Spleen (tissue), 11 donors: ENCODE results near the gene CDH18. TPM values are rescaled to one million over a fixed set of nuclear protein-coding genes. Genes with fewer than 3 reads are reported as not detected.

Source experiments
- DNase-seq: peaks from one replicate; pipeline ENCODE4 v3.0.0-alpha.2; 2020
- H3K27ac ChIP-seq, 8 donors: fragments of 200-600 bp; sonication (generic) in 7 of 8; 1 replicate in 4 of 8; 2 replicates in 4 of 8; pipeline versions ENCODE4 v1.5.0 to v1.8.0; 2016 to 2021; ENCODE audit warnings: inconsistent platforms in 4 of 8, mild to moderate bottlenecking in 4 of 8, moderate library complexity in 1 of 8
- H3K27me3 ChIP-seq, 7 donors: fragments of 200-600 bp; sonication (generic) in 6 of 7; replicated peaks in 1 of 7; 1 replicate in 4 of 7; 2 replicates in 3 of 7; pipeline versions ENCODE4 v1.5.0 to v1.8.0; 2016 to 2021; ENCODE audit warnings: inconsistent platforms in 3 of 7, mild to moderate bottlenecking in 1 of 7
- H3K36me3 ChIP-seq, 6 donors: fragments of 200-600 bp; sonication (generic) in 5 of 6; 1 replicate in 4 of 6; 2 replicates in 2 of 6; pipeline versions ENCODE4 v1.5.0 to v1.8.0; 2016 to 2021; ENCODE audit warnings: inconsistent platforms in 2 of 6
- H3K4me1 ChIP-seq, 6 donors: fragments of 200-600 bp; sonication (generic) in 5 of 6; 1 replicate in 3 of 6; 2 replicates in 3 of 6; pipeline versions ENCODE4 v1.5.0 to v1.8.0; 2016 to 2021; ENCODE audit warnings: inconsistent platforms in 3 of 6
- H3K4me3 ChIP-seq, 8 donors: fragments of 200-600 bp; sonication (generic) in 7 of 8; 1 replicate in 4 of 8; 2 replicates in 4 of 8; pipeline versions ENCODE4 v1.5.0 to v1.8.0; 2016 to 2021; ENCODE audit warnings: inconsistent platforms in 4 of 8, mild to moderate bottlenecking in 4 of 8, moderate library complexity in 2 of 8
- H3K9me3 ChIP-seq, 8 donors: fragments of 200-600 bp; sonication (generic) in 7 of 8; 1 replicate in 4 of 8; 2 replicates in 4 of 8; pipeline versions ENCODE4 v1.5.0 to v1.8.0; 2016 to 2021; ENCODE audit warnings: inconsistent platforms in 4 of 8
- POLR2A ChIP-seq, 3 donors: fragments of 450-650 bp; IDR thresholded peaks; one replicate each; pipeline ENCODE4 v1.5.1; 2017; ENCODE audit warnings: antibody characterized with exemption in 3 of 3, mild to moderate bottlenecking in 1 of 3
- POLR2AphosphoS5 ChIP-seq, 3 donors: sonication (generic); formaldehyde crosslinking; IDR thresholded peaks; one replicate each; pipeline ENCODE4 v1.5.1; 2017; ENCODE audit warnings: antibody characterized with exemption in 3 of 3
- WGBS, 5 donors: extraction: QIAGEN DNeasy Blood & Tissue Kit in 3 of 5; methylation state at CpG; one replicate each; pipeline versions ENCODE4 v1.1.5 to v1.1.7; 2013 to 2018; 5-methylcytosine and 5-hydroxymethylcytosine counted together
- intact Hi-C: fragments of 100-400 bp; cut with DNase I; formaldehyde crosslinking; loops from one replicate; pipeline ENCODE4 v1.15.0; 2023; ENCODE audit warnings: low total_unique reads
- polyA plus RNA-seq, 3 donors: library from polyadenylated mRNA; stranded (reverse); fragments of 200-250 nt; gene quantifications; one replicate each; pipeline ENCODE4 v1.2.1, GENCODE V29; 2013
- total RNA-seq, 7 donors: library from RNA; depleted of rRNA in 3 of 7; stranded (reverse); fragments of >200 nt in 3 of 7; fragmentation: NEBNext Ultra II Directional in 4 of 7; extraction: Animal tissue kit (Norgen Biotek cat#: 25700) in 4 of 7; gene quantifications; one replicate each; pipeline versions ENCODE4 v1.1.0 to v1.2.1, GENCODE V29; 2016 to 2021
- TF ChIP-seq, protein P1 (sequence below), 11 experiments: fragments of 200-600 bp in 7 of 11; fragments of 450-650 bp in 4 of 11; sonication (generic) in 4 of 11; IDR thresholded peaks in 8 of 11; conservative IDR thresholded peaks in 3 of 11; 1 replicate in 7 of 11; 2 replicates in 4 of 11; pipeline versions ENCODE4 v1.4.0 to v1.8.0; 2016 to 2021; ENCODE audit warnings: antibody characterized with exemption in 11 of 11, inconsistent platforms in 4 of 11, mild to moderate bottlenecking in 1 of 11
- donor health status: healthy with polysubstance abuse.
- donor health status: DM: no; HTN: no; CAD: no; lungs with moderate emphysema.
- donor health status: DM: no; HTN: no; CAD: no.
- donor health status: Bipolar disorder and iron deficiency.
- donor health status: healthy.
- donor health status: DM: no; HTN: no; CAD: no.
- donor health status: DM: yes; HTN: yes; CAD: no.

Gene CDH18
- total and polyA plus RNA-seq, 10 donors = 0.26 TPM; not detected in 9

DNA sequence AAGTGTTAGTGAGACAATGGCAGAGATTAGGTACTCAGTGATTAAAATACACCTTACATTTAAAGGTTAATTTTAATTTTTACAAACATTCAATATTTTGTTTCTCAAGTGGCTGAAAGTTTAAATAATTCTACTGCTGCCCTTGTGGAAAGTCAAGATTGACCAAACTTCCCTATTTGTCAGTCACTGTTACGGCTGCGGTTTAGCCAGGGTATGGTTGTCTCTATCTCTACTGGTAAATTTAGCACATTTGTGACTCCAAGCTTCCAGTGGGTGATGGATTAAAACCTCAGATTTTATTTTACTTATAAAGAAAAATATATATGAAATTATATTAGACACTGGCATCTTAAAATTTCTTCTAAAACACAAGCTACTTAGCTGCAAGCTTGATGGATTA is 368.4 kb downstream of the CDH18 start:
- 37 to 61% (median 45%) methylated on average over 2 of the region's 2 CpGs for WGBS, 5 donors
- Histone ChIP-seq H3K9me3 (no peaks in the 10 kb centered on the region), H3K27me3 (no peaks in the 10 kb centered on the region), H3K4me1 (no peaks in the 10 kb centered on the region), H3K4me3 (no peak overlapping the region), H3K36me3 (no peaks in the 10 kb centered on the region), H3K27ac (no peak overlapping the region)
- DNase-seq = no peak
- TF ChIP-seq, protein P1, sequence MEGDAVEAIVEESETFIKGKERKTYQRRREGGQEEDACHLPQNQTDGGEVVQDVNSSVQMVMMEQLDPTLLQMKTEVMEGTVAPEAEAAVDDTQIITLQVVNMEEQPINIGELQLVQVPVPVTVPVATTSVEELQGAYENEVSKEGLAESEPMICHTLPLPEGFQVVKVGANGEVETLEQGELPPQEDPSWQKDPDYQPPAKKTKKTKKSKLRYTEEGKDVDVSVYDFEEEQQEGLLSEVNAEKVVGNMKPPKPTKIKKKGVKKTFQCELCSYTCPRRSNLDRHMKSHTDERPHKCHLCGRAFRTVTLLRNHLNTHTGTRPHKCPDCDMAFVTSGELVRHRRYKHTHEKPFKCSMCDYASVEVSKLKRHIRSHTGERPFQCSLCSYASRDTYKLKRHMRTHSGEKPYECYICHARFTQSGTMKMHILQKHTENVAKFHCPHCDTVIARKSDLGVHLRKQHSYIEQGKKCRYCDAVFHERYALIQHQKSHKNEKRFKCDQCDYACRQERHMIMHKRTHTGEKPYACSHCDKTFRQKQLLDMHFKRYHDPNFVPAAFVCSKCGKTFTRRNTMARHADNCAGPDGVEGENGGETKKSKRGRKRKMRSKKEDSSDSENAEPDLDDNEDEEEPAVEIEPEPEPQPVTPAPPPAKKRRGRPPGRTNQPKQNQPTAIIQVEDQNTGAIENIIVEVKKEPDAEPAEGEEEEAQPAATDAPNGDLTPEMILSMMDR (IDR thresholded peaks at IDR 0.05 in 8 of 11, conservative IDR thresholded peaks at IDR 0.05 in 3 of 11) = no peak
- TF ChIP-seq POLR2A (IDR thresholded peaks at IDR 0.05) (no peak), POLR2AphosphoS5 (IDR thresholded peaks at IDR 0.05) (no peak)
- intact Hi-C loops = no loop called here

DNA sequence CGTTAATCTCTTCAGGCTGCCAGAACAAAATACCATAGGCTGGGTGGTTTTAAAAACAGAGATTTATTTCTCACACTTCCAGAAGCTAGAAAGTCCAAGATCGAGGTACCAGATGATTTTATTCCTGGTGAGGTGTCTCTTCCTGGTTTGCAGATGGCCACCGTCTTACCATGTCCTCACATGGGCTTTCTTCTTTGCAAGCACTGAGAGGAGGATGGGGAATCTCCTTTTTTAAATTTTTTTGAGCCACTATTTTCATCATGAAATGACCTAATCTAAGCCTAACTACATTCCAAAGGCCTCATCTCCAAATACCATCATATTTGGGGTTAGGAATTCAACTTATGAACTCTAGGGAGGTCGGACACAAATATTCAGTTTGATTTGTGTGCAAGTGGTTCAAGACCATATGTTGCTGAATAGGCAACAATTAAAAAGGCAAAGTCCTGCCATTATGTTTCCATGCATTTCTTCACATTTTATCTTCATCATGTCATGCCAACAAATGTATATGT is 371.2 kb downstream of the CDH18 start:
- TF ChIP-seq, protein P1 (IDR thresholded peaks at IDR 0.05 in 8 of 11, conservative IDR thresholded peaks at IDR 0.05 in 3 of 11) = no peak
- no peak for TF ChIP-seq POLR2AphosphoS5 (IDR thresholded peaks at IDR 0.05)
- TF ChIP-seq POLR2A (IDR thresholded peaks at IDR 0.05) = no peak
- Histone ChIP-seq H3K9me3 (no peaks in the 10 kb centered on the region), H3K27ac (no peak overlapping the region), H3K36me3 (no peaks in the 10 kb centered on the region), H3K4me1 (no peaks in the 10 kb centered on the region), H3K4me3 (no peak overlapping the region), H3K27me3 (no peaks in the 10 kb centered on the region)
- intact Hi-C loops = no loop called here
- 69 to 75% (median 75%) methylated on average over 4 of the region's 4 CpGs for WGBS, 5 donors
- no peak for DNase-seq

DNA sequence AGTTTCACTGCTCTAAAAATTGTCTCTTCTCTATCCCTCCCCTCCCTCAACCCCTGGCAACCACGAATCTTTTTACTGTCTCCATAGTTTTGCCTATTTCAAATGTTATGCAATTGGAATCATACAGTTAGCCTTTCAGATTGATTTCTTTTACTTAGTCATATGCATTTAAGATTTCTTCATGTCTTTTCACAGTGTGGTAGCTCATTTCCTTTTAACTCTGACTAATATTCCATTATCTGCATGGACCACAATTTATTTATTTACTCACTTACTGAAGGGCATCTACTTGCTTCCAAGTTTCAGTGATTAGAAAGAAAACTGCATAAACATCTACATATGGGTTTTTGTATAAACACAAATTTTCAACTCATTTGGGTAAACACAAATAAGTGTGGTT is 372.3 kb downstream of the CDH18 start:
- TF ChIP-seq, protein P1 (IDR thresholded peaks at IDR 0.05 in 8 of 11, conservative IDR thresholded peaks at IDR 0.05 in 3 of 11) = no peak
- DNase-seq = no peak
- no peaks in the 10 kb centered on the region for H3K36me3 ChIP-seq
- H3K4me3 ChIP-seq = no peak overlapping the region
- H3K27me3 ChIP-seq = no peaks in the 10 kb centered on the region
- 52 to 75% (median 66%) methylated on average over 1 of the region's 1 CpG for WGBS, 5 donors
- H3K27ac ChIP-seq = no peak overlapping the region
- H3K9me3 ChIP-seq = no peaks in the 10 kb centered on the region
- intact Hi-C loops = no loop called here
- no peaks in the 10 kb centered on the region for H3K4me1 ChIP-seq

DNA sequence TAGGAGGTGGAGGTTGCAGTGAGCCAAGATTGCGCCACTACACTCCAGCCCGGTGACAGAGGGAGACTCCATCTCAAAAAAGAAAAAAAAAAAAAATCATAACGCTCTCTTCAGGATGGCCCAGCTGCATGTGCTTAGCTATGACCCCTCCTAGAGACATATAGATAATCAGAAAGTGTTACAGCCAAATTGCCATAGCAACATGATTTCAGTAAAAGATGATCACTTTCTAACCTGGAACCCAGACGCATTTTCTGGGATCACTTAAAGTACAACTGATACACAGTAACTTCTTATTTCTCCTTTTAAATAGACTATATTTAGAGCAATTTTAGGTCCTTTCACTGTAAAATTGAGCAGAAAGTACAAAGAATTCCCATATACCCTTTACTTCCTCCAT is 372.9 kb downstream of the CDH18 start:
- Histone ChIP-seq H3K9me3 (no peaks in the 10 kb centered on the region), H3K27ac (no peak overlapping the region), H3K4me1 (no peaks in the 10 kb centered on the region), H3K27me3 (no peaks in the 10 kb centered on the region), H3K4me3 (no peak overlapping the region), H3K36me3 (no peaks in the 10 kb centered on the region)
- TF ChIP-seq POLR2A (IDR thresholded peaks at IDR 0.05) (no peak), POLR2AphosphoS5 (IDR thresholded peaks at IDR 0.05) (no peak)
- TF ChIP-seq, protein P1 (IDR thresholded peaks at IDR 0.05 in 8 of 11, conservative IDR thresholded peaks at IDR 0.05 in 3 of 11) = no peak
- WGBS, 5 donors = 67 to 95% (median 68%) methylated on average over 4 of the region's 4 CpGs
- intact Hi-C loops = no loop called here
- no peak for DNase-seq
